ENCODE results near the gene ARHGAP4.
A peak's percentile ranks its signal among the peaks of the same experiment; 100 is the strongest.

Gene ARHGAP4

GRCh38 chrX:153963546-153963945 is 37.5 kb upstream of the ARHGAP4 start:
- DNase-seq (no peak), ATAC-seq (no peak)

- DNase-seq: no peak
- ATAC-seq: no peak
These were observed 35.2 kb upstream of the ARHGAP4 start for GRCh38 chrX:153961292-153961691.

- no peak for ATAC-seq
- no peak for DNase-seq
These were observed 34.7 kb upstream of the ARHGAP4 start for GRCh38 chrX:153960786-153961185.

GRCh38 chrX:153960077-153960476 is 34.0 kb upstream of the ARHGAP4 start:
- no peak for ATAC-seq
- DNase-seq: no peak

- DNase-seq (no peak), ATAC-seq (no peak)
These were observed 33.6 kb upstream of the ARHGAP4 start for GRCh38 chrX:153959649-153960048.

- no peak for ATAC-seq
- DNase-seq: no peak
These were observed 32.5 kb upstream of the ARHGAP4 start for GRCh38 chrX:153958605-153959004.

GRCh38 chrX:153957224-153957623 is 31.2 kb upstream of the ARHGAP4 start:
- DNase-seq (no peak), ATAC-seq (no peak)

GRCh38 chrX:153956044-153956907 is 30.2 kb upstream of the ARHGAP4 start:
- DNase-seq: no peak
- ATAC-seq: no peak

- ATAC-seq (no peak), DNase-seq (no peak)
These were observed 29.2 kb upstream of the ARHGAP4 start for GRCh38 chrX:153955228-153955732.

- ATAC-seq: no peak
- no peak for DNase-seq
These were observed 28.6 kb upstream of the ARHGAP4 start for GRCh38 chrX:153954558-153955227.

GRCh38 chrX:153953892-153954557 is 28.0 kb upstream of the ARHGAP4 start:
- DNase-seq (no peak), ATAC-seq (no peak)

GRCh38 chrX:153953342-153953830 is 27.3 kb upstream of the ARHGAP4 start:
- ATAC-seq (peak; percentile 73), DNase-seq (peak; percentile 83)

GRCh38 chrX:153952373-153953026 is 26.4 kb upstream of the ARHGAP4 start:
- no peak for ATAC-seq
- no peak for DNase-seq

GRCh38 chrX:153951683-153952372 is 25.8 kb upstream of the ARHGAP4 start:
- DNase-seq: no peak
- no peak for ATAC-seq

- ATAC-seq: no peak
These were observed 24.1 kb upstream of the ARHGAP4 start for GRCh38 chrX:153950127-153950526.

GRCh38 chrX:153948847-153949805 is 23.1 kb upstream of the ARHGAP4 start:
- peak; percentile 16 for DNase-seq

More at GRCh38 chrX:153950127-153950526, 24.1 kb upstream of the ARHGAP4 start:
- no peak for DNase-seq

GRCh38 chrX:153948002-153948466 is 22.0 kb upstream of the ARHGAP4 start:
- DNase-seq (no peak), ATAC-seq (no peak)

More at GRCh38 chrX:153948847-153949805, 23.1 kb upstream of the ARHGAP4 start:
- no peak for ATAC-seq

- peak; percentile 81 for ATAC-seq
- peak; percentile 83 for DNase-seq
These were observed 21.1 kb upstream of the ARHGAP4 start for GRCh38 chrX:153947009-153947769.
